SK-N-MC (cell line): Measurements from ENCODE around the gene CNTNAP4.

Experiments
- EZH2 ChIP-seq: fragments of 200-600 bp; sonication (generic); IDR thresholded peaks from one replicate; pipeline ENCODE4 v1.6.1; 2017; ENCODE audit warnings: antibody characterized with exemption
- POLR2AphosphoS5 ChIP-seq: IDR thresholded peaks from 2 replicates; pipeline ENCODE4 v1.6.1; 2012; ENCODE audit warnings: mild to moderate bottlenecking, low read depth, low read length, borderline replicate concordance

GRCh38 chr16:76228546-76229146 is 48.6 kb upstream of the CNTNAP4 start:
- no peak for TF ChIP-seq EZH2
- TF ChIP-seq POLR2AphosphoS5, result no peak
